Amygdala (tissue), 56 donors: ENCODE data around the gene GPR101.
A peak's percentile ranks its signal among the peaks of the same experiment; 100 is the strongest.

ENCODE experiments used
- DNase-seq, 56 donors: peaks; one replicate each; lab custom pipeline; 2025; lab: John Stamatoyannopoulos, UW

The GPR101 gene, protein sequence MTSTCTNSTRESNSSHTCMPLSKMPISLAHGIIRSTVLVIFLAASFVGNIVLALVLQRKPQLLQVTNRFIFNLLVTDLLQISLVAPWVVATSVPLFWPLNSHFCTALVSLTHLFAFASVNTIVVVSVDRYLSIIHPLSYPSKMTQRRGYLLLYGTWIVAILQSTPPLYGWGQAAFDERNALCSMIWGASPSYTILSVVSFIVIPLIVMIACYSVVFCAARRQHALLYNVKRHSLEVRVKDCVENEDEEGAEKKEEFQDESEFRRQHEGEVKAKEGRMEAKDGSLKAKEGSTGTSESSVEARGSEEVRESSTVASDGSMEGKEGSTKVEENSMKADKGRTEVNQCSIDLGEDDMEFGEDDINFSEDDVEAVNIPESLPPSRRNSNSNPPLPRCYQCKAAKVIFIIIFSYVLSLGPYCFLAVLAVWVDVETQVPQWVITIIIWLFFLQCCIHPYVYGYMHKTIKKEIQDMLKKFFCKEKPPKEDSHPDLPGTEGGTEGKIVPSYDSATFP

DNA sequence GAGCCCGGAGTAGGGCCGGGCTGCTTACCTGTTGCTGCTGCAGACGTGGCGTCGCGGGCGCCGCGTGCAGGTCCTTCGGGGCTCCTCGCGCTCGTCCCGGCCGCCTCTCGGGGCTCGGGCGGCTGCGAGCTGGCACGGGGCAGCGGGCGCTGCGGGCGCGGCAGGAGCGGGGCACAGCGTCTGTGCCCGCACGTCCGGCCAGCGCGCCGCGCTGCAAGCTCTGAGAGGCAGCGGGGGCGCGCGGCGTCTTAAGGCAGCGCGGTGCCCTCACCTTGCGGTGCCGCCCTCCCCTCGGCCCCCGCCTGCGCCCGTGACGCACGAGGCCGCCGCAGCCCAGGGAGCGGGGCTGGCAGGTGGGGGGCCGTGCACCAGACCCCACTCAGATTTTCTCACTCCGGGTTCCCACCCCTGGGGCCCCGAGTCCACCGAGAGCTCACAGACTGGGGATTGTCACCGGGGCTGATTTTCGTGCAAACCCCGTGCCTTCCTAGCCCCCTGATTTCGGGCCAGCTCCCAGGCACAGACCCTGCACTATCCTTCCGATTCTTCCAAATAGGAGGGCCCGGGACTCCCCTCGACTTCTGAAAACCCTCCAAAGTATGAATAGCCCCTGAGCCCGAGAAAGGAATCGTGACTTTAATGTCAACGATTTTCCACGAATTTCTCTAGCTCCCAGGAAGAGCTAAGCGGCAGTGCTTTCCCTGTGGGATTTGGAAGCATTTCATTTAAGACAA, at the start of gene GPR101:
GPR101 (minus strand) TSS at position 222 of the 734 bp plus-strand sequence. CDS start 2,321 bp downstream, outside the sequence.
- DNase-seq, result no peak

DNA sequence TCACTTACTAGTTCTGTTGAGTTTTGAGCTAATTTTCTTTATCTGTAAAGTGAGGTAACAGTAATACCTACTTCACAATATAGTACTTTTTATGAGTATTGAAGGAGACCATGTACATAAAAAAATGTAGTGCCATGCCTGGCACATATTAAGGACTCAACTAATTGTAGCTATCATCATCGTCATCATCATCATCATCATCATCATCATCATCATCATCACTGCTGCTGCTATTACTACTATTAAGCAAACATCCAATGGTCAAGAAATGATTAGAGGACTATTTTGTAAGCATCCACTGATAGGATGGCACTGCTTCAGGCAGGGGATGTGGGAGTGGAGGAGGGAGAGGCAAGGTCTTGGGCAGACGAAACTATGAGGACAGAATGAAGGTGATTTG, 47.4 kb upstream of the GPR101 start:
- no peak for DNase-seq

DNA sequence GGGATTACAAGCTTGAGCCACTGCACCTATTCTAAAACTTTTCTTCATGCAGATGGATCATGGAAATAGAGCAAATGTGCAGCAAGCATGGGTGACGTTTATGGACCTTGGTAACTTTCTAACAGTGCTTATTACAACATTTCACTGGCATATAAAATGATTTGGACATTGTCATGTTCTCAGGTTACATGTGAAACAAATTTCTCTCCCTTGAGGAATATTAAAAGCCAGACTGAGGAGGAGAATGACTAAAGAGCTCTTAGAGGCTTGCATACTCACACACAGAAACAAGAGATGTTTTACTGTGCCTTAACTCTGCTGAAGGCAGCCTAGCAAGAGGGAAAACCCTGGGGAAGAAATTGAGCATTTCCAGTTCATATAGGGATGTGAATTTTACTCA, 38.6 kb upstream of the GPR101 start:
- no peak for DNase-seq

DNA sequence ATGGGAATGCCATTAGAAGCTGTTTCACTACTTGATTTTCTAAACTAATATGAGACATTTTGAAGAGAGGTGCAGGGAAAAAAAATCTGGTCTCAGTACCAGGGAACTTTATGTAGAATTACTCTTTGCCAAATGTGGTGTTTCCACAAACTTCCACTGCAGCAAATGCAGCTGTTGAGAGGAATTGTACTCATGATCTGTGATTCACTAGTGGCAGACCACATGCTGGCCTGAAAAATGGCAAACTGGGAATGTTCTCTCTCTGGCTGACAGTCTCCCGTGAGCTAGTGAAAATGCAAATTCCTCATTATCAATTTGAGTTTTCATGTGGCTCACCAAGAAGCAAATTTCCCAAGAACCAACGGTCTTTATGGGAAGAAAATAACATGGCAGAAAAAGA, 37.8 kb upstream of the GPR101 start:
- DNase-seq, result no peak

DNA sequence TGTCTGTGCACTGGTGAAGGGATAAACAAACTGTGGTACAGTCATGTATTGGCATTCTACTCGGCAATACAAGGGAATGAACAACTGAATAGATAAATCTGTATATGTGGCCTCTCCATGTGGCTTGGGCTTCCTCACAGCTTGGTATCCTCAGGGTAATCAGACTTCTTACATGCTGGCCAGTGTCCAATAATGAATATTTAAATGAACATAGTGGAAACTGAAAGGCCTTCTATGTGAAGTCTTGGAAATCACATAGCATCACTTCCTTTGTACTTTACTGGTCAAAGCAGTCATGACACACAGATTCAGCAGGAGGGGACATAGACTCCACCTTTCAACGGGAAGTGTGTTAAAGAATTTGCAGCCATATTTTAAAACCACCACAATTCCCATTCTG, 33.4 kb upstream of the GPR101 start:
- no peak for DNase-seq

DNA sequence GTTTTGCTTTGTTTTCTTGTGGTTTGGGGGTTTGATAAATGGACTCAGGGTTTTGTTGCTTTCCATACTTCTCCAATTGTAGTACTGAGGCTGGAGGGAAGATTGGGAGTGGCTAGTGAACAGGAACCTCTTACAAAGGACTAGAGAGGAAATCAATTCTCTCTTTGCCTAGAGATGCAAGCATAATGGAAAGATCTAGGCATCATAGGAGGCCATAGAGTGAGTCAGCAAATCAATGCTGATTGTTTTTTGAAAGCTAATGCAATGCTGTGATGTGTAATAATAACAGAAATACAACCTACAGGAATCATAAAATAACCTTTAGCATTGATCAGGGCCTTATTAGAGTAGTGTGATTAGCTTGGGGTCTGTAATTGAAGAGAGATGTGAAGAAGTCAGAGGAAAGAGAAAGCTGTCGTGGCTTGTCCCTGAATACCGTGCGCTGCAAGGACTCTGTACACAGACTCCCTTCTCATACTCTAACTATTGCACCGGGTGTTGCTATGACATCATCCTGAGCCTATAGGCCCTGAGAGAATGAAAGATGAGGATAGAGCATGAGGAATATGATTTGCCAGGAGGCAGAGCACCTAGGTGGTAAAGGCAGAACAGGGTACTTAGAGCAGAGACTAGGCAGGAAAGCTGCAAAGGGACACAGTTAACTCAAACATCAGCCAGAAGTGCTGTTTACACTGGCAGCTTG, 29.3 kb upstream of the GPR101 start:
- DNase-seq, result no peak

DNA sequence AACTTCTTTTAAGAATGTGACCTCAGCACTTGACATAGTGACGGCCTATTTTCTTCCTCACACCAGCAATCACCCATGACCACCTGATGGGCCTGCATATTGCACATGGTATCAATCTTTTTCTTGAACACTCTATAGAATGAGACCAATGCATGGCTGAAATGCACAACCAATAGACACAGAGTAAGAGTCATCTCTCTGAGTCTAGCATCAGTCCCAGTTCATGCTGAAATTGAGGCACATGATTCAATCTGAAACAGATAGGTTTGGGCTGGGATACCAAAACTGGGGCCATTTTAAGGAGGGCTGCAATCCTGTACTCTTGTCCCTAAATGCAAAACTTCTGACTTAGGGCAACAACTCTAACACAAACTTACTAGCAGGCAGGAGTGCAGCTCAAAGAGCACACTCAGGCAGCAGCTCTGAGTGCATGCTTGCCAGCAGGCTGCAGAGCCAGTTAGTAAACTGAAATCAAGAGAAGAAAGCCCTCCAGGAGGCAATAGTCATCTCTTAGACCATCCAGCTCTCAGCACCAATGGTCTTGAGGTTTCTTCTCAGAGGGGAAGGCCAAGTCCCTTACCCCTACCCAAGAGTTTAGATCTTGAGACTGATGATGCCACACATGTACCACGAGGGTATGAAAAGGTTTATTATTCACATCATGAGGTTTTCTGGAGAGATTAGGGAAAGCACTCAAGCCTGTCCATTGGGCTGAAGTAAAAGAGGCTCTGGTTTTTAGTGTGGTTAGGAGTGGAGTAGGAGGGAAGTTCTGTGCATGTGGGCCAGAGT, 24.7 kb upstream of the GPR101 start:
- no peak for DNase-seq

DNA sequence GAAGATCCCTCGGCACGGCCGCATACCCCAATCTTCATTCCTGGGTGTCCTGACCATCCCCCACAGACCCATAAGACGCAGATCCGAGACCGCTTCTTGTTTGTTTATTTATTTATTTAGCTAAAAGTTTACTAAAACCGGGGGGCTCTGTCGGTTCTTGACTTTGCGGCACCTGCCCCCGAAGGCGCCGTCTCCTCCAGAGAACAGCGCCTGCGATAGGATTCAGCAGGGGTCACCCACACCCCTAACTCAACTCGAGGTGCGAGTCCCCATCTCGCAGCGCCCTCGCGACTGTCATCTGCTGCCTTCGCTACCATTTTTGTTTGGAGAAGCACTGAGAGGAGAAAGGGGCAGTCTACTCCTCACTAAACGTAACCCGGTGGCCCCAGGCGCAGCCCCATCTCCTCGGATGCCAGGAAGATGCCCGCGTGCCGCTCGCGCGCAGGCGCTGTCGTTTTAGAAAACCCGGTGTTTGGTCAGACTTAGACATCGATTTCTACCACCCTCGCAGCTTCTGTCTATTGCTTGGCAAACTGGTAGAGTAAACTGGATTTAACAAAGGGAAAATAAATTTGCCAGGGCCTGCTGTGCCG, 18.9 kb upstream of the GPR101 start:
- peak in 18 of 56 donors; percentile 0 to 43 (median 6) for DNase-seq

DNA sequence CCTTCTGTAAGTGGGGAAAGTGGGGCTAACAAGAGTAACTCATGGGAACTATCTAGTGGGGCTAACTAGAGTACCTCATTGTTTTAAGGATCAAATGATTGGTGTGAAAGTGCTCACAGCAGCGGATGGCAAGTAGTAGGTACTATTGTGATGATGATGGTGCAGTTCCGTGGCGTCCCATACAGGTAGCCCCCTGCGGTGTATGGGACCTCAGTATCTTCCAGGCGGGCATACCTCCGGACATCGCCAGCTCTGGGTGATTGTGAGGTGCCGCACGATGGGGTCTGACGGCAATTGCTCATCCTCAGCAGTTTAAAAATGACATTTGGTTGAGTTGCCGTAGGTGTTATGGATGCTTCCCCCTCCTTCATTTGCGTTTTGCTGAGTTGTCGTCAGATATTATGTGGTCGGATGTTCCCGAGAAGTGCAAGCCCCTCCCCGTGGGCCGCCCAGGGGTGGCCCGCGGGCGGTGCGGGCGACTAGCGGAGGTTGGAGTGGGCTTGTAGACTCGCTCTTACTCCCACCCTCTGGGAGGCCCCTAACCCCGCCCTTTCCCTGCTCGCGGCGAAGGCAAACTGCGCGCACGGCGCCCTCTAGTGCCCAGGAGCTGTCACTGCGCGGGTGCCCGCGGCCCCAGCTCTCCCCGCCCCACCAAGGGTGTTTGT, 18.3 kb upstream of the GPR101 start:
- peak in 43 of 56 donors; percentile 0 to 61 (median 13) for DNase-seq

DNA sequence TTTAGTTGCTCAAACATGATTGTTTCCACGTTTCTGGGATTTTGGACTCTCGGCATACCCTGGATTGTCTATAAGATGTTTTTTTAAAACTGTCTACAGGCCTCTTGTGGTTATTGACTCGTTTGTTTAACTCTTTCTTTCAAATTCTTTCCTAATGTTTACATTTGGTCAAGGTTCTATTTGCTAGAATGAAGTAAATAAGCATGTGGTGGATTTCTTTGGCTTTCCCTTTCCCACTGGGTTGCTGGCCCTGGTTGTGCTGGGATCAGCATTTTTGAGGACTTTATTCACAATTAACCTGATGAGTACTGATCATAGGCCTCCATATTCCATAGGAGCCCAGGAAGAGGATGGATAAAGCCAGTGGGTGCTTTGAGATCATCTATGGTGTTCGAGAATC, 11.1 kb upstream of the GPR101 start:
- DNase-seq, result no peak

DNA sequence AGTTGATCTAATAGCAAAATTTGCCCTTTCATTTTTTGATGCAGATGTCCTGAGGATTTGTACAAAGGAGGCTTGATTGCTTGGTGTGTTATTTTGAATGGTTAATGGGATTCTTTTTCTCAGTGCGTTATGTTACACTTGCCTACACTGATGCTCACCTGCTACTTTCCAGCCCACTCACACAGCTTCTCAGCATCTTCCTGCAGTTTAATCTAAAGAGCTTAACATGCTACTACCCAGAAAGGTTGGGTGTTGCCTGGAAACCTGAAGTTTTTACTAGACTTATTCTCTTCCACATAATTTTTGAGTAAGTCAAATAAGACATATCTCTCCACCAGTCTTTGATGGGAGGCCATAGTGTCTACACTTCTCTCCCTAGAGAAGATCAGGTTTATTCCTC, 9.9 kb upstream of the GPR101 start:
- no peak for DNase-seq

DNA sequence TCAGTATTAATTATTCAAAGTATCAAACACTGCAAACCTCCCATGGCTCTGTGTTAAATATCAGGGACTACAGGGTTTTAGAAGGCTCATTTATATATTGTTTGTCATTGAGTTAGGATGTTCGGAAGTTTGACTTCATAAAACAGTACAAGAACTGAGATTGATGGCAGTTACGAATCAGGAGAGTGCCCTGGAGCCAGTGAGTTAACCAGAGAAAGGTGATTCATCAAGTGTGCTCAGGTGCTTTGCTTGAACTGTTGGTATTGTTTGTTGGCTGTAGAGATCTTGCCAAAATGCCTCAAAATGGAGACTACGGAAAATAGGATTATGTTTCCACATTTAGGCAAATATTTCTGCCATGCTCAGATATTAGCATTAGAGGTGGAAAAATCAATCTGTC, 7.5 kb upstream of the GPR101 start:
- DNase-seq, result no peak

DNA sequence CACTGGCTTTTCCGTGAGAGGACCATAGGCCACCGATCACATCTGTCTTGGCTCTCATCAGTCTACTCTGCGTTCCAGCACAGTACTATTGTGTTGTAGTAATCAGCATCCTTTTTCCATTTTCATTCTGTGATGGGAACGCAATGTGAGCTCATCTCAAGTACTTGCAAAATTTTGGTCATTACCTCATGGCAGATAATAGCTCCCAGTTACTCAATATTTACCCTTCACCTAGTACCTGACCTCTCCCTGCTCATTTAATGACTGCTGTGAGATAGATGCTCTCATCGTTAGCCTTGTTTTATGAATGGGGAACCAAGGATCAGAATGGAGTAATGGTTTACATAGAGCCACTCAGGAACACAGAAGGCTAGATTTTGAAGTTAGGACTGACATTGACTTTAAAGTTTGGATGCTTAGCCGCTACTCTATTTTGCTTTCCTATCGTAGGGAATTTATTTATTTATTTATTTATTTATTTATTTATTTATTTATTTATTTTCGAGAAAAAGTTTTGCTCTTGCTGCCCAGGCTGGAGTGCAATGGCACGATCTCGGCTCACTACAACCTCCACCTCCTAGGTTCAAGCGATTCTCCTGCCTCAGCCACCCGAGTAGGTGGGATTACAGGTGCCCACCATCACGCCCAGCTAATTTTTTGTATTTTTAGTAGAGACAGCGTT, 6.5 kb upstream of the GPR101 start:
- no peak for DNase-seq

DNA sequence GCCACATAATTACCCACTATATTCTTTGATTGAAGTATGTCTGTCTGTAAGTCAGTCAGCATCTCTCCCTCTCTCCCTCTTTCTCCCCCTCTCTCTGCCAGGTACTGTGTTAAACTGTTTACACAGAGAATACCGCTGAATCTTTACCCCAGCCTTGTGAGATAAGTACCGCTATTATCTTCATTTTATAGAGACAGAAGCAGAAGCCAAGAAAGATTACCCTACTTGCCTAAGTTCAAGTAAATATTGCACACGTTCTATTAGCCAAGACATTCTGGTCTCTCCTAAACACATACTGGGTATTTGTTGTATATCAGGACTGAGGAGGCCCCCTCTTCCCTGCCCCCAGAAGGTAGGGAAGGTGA, 695 bp upstream of the GPR101 start:
- DNase-seq, result no peak

DNA sequence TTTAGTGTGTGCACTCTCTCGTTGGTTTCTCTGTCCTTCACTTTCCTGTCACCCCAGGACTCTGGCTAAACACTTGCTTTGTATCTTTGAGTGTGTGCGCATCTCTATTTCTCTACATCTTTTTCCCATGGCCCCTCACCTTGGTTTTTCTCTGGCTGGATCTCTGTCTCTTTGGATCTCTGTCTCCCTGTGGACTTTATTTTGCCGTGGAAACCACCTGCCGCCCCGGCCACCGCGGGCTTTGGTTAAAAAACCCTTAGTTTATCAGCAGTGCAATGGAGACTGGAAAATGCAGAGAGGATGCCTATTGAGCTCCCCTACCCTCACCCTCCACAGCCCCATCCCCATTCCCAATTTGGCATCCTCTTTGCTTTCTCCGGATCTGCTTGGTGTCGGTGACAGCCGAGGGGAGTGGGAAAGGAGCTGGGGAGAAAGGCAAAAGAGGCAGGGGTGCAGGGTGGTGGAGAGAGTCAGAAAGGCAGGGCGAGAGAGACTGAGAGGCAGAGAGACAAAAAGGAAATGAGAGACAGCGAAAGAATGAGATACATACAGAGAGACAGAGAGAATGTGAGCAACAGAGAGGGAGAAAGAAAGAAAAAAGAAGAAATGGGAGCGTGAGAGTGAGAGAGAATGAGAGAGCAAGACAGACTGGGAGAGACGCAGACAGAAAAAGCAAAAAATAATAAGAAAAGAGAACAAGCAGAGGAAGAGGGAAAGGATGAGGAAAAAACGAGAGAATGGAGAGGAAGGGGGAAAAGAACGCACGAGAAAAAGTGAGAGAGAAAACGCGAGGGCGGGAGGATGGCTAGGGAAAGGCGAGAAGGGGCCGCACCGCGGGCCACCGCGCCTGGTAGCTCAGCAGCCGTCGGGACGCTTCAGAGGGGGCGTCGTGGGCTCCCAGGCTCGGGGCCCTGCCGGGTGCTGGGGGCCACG, 688 bp downstream of the GPR101 start:
- DNase-seq, result no peak

DNA sequence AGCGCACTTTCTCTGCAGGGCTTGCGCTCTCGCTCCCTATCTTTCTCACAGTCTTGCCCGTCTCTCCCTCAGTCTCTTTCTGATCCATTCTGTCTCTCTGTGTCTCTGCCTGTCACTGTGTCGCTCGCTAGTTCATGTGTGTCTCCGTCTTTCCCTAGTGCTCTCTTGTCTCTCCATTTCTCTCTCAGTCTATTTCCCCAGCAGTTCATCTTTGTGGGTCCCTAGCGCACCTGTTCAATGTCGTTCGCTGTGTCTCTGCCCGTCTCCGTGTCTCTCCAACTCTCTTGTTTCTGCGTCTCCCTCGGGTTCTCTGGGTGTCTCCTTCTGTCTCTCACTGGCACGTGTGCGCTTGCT, 1.5 kb downstream of the GPR101 start:
- no peak for DNase-seq

DNA sequence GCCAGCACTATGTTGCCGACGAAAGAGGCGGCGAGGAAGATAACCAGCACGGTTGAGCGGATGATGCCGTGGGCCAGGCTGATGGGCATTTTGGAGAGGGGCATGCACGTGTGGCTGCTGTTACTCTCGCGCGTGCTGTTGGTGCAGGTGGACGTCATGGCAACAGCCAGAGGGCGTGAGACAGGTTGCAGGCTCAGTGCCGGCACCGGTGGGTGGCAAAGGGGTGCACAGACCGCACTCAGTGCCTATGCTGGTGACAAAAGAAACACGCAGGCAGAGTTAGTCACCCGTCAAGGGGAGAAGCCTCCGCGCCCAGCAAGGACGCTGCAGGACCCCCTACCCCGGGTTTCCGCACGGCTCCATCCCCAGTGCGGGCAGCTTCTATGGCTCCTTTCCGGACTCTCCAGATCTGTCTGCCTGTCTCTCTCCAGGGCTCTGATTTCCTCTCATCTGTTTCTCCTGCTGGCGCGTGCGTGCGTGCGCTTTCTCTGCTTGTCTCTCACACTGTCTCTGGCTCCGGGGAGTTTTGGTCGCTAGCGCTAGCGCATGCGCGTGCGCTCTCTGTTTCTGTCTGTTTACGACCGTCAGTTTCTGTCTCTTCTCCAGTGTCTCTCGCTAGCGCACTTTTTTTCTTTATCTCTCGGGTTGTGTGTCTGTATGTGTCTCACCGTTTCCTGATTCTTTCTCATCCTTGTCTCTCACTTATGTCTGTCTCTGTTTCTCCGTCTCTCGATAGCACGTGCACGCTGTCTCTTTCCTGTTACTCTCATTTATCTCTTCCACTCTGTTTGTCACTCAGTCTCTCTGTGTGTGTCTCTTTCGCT, 2.1 kb downstream of the GPR101 start:
- DNase-seq, result peak in 15 of 56 donors; percentile 0 to 28 (median 8)
